SIG-M5 (cell line): ENCODE measurements around the gene KIN.
"Not testable (repeated sequence)": the region's sequence is repeated elsewhere in the genome, so short reads cannot be mapped to it uniquely, and the experiment has no call there.

ENCODE experiments used
- DNase-seq: peaks from one replicate; lab custom pipeline; 2025; lab: John Stamatoyannopoulos, UW

The KIN gene

DNA sequence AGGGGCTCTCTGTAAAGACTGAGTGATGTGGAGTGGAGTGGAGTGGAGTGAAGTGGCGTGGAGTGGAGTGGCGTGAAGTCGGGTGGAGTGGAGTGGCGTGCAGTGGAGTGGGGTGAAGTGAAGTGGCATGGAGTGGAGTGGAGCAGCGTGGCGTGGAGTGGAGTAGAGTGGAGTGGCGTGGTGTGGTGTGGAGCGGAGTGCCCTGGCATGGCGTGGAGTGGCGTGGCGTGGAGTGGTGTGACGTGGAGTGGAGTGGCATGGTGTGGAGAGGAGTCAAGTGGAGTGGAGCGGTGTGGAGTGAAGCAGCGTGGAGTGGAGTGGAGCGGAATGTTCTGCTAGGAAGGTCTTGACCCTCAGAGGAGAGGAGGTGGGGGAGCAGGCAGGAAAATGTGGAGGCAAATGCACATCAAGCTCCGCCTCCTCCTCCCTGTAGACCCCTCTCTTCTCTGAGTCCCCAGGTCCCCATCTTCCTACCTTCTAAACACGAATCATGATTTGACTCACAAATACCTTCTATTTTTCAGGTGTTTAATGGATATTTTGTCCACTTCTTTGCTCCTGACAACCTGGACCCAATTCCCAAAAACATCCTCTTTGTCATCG is 64.8 kb downstream of the KIN start:
- no peak for DNase-seq

DNA sequence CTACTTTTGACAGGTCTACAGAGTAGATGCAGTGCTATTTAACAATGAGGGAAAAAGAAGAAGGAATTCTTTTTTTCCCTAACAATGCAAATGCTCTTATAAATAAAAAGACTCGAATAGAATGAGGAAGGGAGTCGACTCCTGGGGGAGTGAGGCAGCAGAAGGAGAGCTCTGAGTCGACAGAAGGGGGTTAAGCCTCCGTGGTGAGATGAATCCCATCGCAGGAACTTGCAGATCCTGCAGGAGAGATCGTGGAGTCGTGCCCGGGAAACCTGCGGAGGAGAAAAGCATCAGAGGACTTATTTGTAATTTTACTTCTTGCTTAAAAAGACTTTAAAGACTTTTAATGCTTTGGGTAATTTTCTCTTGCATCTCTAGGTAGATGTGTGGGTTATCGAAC is 67.3 kb downstream of the KIN start:
- no peak for DNase-seq

DNA sequence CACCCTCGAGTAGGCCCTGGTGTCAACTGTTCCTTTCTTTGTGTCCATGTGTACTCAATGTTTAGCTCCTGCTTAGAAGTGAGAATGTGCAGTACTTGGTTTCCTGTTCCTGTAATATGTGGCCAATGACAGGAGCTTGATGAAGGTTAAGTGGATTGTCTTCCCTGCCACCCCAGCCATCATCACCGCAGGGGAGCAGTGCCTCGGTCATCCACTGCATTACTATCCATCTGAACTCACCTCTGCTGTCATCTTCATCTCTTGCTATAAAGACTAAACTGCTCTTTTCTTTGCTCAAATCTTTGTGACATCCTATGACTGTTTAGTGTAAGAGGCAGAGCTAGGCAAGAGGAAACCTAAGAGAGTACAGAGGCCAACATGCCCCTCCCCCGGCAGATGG is 69.1 kb downstream of the KIN start:
- no peak for DNase-seq

DNA sequence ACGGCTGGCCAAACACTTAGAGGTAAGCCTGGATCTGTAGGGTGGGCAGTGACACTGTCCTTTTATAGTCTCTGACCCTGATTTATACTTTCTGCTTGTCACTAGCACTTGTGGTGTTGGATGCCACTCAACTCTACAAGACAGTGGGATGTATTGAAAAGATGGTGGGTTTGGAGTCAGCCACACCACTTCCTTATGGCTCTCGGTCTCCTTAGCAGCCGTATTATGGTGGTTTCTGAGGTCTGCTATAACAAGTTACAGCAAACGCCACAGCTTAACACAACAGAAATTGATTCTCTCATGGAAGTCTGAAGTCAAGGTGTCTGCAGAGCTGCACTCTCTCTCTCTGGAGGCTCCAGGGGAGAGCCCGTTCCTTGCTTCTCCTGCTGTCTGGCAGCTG is 70.0 kb downstream of the KIN start:
- DNase-seq, result no peak

DNA sequence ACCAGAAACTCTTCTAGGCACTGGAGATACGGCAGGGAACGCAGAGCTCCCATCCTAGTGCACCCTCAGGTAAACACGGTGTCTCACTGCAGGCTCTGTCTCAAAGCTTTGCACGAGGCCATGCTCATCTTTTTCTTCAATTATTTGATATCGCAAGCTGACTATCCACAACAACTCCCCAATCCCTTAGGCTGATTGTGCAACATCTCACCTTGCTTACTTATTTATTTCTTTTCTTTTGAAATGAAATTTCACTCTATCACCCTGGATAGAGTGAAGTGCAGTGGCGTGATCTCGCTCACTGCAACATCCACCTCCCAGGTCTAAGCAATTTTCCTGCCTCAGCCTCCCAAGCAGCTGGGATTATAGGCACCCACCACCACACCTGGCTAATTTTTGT is 72.3 kb downstream of the KIN start:
- no peak for DNase-seq

DNA sequence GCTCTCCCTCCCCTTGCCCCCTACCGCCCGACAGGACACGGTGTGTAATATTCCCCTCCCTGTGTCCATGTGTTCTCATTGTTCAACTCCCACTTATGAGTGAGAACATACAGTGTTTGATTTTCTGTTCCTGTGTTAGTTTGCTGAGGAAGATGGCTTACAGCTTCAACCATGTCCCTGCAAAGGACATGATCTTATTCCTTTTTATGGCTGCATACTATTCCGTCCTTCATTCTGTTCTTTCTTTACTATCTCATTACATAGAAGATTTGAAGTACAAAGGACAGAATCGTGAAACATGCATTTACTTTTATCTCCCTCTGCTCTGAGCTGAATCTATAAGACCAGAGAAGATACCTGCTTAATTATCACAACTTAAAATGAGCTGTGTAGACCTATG is 76.7 kb downstream of the KIN start:
- DNase-seq, result not testable (repeated sequence)

DNA sequence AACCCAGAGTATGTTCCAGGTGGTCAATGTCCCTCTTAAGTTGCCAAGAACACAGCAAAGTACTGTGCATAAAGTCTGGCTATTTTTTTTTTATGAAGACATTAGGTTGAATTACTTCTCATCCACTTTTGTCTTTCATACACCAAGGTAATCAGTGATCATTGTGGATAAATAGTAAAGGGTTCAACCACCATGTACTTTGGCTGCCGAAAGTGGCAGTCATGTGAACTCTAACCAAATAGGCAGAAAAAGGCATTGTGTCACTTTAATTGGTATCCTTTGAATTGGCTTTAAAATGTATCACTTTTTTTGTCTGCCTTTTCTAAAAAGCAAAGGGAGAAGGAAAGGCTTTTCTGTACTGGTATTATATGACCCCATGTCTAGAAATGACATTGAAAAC is 77.3 kb downstream of the KIN start:
- no peak for DNase-seq

DNA sequence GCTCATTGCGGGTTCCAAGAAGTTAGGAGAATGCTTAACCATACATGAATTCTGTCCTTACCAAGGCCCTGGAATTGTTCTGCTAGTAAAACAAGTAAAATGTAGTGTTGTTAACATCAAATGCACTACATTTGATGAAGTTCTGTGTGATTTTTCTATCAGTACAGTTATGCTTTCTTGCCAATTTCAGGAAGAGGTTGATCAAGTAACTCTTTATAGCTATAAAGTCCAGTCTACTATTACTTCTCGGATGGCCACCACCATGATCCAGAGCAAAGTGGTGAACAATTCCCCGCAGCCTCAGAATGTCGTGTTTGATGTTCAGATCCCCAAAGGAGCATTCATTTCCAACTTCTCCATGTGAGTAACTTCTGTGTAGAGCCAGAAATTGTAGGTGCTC is 79.0 kb downstream of the KIN start:
- DNase-seq, result no peak

DNA sequence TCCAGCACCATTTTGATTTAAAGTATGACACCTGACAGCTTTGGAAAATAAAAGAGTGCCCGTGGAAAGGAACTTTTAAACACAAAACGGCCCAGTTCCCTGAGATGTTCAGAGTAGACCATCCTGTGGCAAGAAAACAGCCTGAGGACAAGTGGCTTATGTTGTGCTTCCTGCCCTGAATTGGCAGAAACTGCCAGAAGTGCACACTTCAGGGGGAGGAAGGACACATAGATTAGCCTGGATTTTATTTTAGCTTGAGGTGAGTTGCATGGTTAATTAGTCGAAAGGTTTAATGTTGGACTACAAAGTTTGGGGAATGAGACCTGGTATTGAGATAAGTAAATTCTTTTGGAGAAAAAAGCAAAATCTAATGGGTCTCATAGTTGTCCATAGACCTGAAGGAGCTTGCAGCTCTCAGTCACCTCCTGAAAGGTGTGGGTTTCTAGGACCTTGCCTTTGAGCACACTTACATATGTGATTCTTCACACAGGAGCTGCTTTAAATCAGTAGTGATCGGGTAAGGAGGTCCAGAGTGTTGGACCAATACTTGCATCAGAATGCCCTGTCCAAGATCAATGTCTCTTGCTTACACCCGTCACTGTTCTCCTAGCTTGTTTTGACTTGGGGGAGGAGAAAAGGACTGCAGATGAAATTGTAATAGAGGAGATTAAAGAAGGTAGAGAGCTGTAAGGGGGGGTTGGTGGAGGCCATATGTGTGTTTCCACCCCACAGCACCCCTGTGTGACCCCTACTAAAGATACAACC is 79.8 kb downstream of the KIN start:
- DNase-seq, result no peak

DNA sequence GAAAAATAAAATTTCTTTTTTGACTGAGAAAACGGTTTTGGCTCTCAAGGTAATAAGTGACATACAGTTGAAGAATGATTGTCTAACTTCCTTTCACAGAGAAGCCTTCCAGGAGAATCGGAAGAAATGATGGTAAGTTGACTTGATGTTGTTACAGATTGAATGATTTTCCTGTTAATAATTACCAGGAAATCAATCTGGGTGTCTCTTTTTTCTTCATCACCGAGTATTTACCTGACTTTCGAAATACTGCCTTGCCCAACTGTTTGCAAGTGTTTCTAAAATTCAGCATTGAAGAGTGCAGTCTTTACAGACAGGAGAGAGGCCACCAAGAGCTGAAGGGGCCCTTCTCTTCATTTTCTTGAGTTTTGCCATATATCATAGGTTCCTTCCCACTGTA is 80.7 kb downstream of the KIN start:
- DNase-seq, result no peak

DNA sequence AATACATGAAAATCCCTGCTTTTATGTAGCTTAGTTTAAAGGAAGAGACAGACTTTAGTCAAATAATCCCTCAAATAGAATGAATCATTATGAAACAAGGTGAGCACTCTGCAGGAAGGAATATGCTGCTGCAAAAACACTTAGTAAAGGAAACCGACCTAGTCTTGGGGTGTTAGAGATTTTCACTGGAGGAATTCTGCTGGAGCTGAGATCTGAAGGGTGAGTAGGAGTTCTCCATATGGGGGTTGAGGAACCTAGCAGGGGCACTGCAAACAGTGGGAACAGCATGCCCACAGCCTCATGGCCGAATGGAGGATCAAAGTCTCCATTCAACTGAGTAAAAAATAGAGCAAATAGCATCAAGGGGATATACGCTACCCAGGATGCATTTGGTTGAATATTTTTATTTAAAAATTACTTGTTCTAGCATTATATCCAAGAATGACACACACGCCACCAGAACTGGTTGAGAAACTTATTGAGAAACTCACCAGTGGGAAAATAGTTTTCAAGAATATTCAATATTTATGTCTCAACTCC is 81.2 kb downstream of the KIN start:
- DNase-seq, result no peak

DNA sequence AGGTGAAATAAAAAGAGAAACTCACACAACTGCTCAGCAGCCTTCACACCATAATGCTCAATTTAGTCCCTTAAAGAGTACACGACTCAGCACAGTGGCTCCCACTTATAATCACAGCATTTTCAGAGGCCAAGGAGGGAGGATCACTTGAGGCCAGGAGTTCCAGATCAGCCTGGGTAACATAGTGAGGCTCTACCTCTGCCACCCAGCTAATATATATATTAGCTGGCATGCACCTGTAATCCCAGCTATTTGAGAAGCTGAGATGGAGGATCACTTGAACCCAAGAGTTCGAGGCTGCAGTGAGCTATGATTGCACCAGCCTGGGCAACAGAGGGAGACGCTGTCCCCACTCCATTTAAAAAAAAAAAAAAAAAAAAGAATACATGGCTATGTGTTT is 82.5 kb downstream of the KIN start:
- DNase-seq, result no peak

DNA sequence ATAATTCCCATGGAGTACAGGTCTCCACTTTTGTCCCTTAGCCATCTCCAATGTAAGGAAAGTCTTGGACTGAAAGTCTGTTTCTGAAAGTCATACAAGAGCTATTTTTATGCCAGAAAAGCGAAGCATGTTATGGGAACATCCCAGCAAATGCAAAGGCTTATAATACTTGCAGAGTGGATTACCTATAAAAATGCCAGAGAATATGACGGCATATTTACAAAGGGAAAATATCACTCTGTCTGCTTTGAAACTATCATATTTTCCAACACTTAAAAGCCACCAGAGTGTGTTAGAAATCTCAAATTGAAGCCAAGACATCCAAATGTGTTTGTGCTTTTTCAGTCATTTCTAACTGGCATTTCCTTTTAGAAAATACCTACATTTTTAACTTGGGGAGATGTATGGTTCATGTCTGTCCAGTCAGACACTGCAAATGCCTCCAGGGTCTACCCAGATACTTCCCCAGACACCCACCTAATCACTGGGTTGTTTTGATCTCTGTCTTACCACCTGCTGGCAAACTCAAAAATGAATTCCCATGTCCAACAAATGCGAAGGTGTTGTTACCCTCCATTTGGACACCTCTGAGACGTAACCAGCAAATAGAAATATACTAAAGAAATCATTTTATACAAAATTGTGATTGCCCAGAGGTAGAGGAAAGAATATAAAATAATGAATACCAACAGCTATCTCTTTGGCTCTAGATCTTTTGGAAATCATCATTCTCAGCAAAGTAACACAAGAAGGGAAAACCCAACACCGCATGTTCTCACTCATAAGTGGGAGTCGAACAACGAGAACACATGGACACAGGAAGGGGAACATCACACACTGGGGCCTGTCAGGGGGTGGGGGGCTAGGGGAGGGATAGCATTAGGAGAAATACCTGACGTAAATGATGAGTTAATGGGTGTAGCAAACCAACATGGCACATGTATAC is 83.4 kb downstream of the KIN start:
- DNase-seq, result no peak

DNA sequence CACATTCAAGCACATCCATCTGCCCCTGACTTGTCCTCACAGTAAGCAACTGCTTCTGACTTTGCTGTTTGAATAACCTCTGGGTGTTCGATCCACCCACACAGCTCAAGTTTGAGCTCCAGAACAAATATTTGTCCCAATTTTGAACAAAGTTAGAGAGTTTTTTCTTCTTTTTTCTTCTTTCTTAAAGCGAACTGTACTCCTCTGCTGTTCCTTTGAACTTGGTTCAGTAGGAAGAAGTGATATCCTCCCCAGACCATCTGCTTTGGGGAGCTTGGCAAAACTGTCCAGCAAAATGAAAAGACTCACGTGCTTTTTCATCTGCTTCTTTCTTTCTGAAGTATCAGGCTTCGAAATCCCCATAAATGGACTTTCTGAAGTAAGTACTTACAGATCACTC is 84.7 kb downstream of the KIN start, which contains the start of gene ITIH2:
Gene ITIH2 (plus strand): TSS at position 177 of the 400 bp plus-strand sequence. CDS start 119 bp downstream, at position 296.
- DNase-seq, result no peak

DNA sequence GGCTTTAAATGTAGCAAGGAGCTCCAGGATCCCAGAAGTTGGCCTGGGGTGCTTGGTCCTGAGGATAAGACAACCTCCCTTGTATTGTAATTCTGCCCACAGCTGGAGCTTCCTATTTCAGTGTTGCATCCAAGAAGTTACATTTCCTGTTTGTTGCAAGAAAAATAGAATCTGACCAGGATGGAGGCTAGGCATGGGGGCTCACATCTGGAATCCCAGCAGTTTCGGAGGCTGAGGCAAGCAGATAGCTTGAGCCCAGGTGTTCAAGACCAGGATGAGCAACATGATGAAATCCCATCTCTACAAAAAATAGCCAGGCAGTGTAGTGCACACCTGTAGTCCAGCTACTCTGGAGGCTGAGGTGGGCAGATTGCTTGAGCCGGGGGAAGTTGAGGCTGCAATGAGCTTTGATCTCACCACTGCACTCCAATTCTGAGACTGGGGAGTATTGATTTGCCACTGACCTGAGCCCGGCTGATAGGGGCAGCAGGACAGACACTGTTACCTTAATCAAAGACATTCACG is 85.4 kb downstream of the KIN start:
- DNase-seq, result no peak

DNA sequence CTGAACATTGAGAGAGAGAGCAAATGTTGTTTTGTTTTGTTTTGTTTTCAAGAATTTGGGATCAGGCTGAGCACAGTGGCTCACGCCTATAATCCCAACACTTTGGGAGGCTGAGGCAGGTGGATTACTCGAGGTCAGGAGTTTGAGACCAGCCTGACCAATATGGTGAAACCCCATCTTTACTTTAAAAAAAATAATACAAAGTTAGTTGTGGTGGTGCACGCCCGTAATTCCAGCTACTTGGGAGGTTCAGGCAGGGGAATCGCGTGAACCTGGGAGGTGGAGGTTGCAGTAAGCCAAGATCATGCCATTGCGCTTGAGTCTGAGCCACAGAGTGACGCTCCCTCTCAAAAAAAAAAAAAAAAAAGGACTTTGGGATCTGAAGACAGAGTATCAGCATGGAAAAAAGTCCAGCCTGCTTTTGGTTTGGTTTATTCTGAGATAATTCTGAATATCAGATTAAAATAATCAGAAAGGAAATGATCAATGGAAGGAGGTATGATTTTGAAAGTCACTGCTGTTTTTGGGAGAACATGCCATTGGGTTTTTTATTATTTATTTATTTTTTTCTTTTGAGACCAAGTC is 86.5 kb downstream of the KIN start:
- no peak for DNase-seq
